RWPE2 (cell line): ENCODE data around the gene TGFBR1.
A peak's percentile ranks its signal among the peaks of the same experiment; 100 is the strongest.

Experiments used
- ATAC-seq: fragments of 200-7000 bp; cut with Tn5 transposase; 3 replicates; pipeline ENCODE4 v1.9.1; 2021; ENCODE audit warnings: low read depth
- DNase-seq: peaks from one replicate; pipeline ENCODE4 v3.0.0-alpha.2; 2020; ENCODE audit warnings: low spot score
- H3K27ac ChIP-seq: fragments of 450-650 bp; 2 replicates; pipeline ENCODE4 v1.5.1; 2017; ENCODE audit warnings: mild to moderate bottlenecking; ENCODE audit not compliant: poor library complexity, severe bottlenecking
- H3K27me3 ChIP-seq: fragments of 250-450 bp; sonication (Bioruptor Pico); 2 replicates; pipeline ENCODE4 v1.5.1; 2021; ENCODE audit warnings: mild to moderate bottlenecking, moderate library complexity; ENCODE audit not compliant: insufficient read depth, poor library complexity, severe bottlenecking
- H3K36me3 ChIP-seq: fragments of 250-450 bp; sonication (Bioruptor Pico); 2 replicates; pipeline ENCODE4 v1.5.1; 2020; ENCODE audit warnings: low read depth, mild to moderate bottlenecking, moderate library complexity
- H3K4me1 ChIP-seq: fragments of 250-450 bp; sonication (Bioruptor Pico); 2 replicates; pipeline ENCODE4 v1.5.1; 2021; ENCODE audit warnings: mild to moderate bottlenecking, moderate library complexity; ENCODE audit not compliant: insufficient read depth, poor library complexity, severe bottlenecking
- H3K4me3 ChIP-seq: fragments of 250-450 bp; sonication (Bioruptor Pico); 2 replicates; pipeline ENCODE4 v1.5.1; 2021; ENCODE audit warnings: mild to moderate bottlenecking, moderate library complexity; ENCODE audit not compliant: severe bottlenecking
- H3K9me3 ChIP-seq: fragments of 250-450 bp; sonication (Bioruptor Pico); 2 replicates; pipeline ENCODE4 v1.5.1; 2021; ENCODE audit warnings: mild to moderate bottlenecking, moderate library complexity; ENCODE audit not compliant: severe bottlenecking
- CTCF ChIP-seq: fragments of 450-650 bp; IDR thresholded peaks from one replicate; pipeline ENCODE4 v1.5.1; 2017; ENCODE audit warnings: mild to moderate bottlenecking, moderate library complexity; ENCODE audit not compliant: poor library complexity, severe bottlenecking

Gene TGFBR1

GRCh38 chr9:99105152-99106043 lies 485 bp downstream of the TGFBR1 start:
- peak overlapping the region; percentile 87 for H3K27ac ChIP-seq
- ATAC-seq (peak; percentile 65), DNase-seq (peak; percentile 76)
- H3K4me1 ChIP-seq = peaks cover 17% of the 10 kb centered on the region
- H3K27me3 ChIP-seq = no peaks in the 10 kb centered on the region
- no peaks in the 10 kb centered on the region for H3K9me3 ChIP-seq
- no peak for TF ChIP-seq CTCF
- H3K36me3 ChIP-seq = 0 out of 2 replicates have a peak, but pooled peaks cover 2% of the 10 kb centered on the region
- peak overlapping the region; percentile 66 for H3K4me3 ChIP-seq

- no peaks in the 10 kb centered on the region for H3K9me3 ChIP-seq
- TF ChIP-seq CTCF = no peak
- no peaks in the 10 kb centered on the region for H3K27me3 ChIP-seq
- ATAC-seq (no peak), DNase-seq (no peak)
- H3K36me3 ChIP-seq = 0 out of 2 replicates have a peak, but pooled peaks cover 4% of the 10 kb centered on the region
- peaks cover 17% of the 10 kb centered on the region for H3K4me1 ChIP-seq
- peak overlapping the region; percentile 66 for H3K4me3 ChIP-seq
- peak overlapping the region; percentile 87 for H3K27ac ChIP-seq
Observed at GRCh38 chr9:99106044-99106375, 1.1 kb downstream of the TGFBR1 start.

GRCh38 chr9:99107421-99107820 lies 2.5 kb downstream of the TGFBR1 start:
- Histone ChIP-seq H3K4me3 (no peak overlapping the region), H3K4me1 (peaks cover 17% of the 10 kb centered on the region), H3K27me3 (no peaks in the 10 kb centered on the region), H3K36me3 (0 out of 2 replicates have a peak, but pooled peaks cover 4% of the 10 kb centered on the region), H3K27ac (no peak overlapping the region), H3K9me3 (no peaks in the 10 kb centered on the region)
- ATAC-seq (no peak), DNase-seq (no peak)
- TF ChIP-seq CTCF = no peak

- no peak overlapping the region for H3K27ac ChIP-seq
- DNase-seq (no peak), ATAC-seq (no peak)
- H3K36me3 ChIP-seq = 0 out of 2 replicates have a peak, but pooled peaks cover 4% of the 10 kb centered on the region
- no peaks in the 10 kb centered on the region for H3K27me3 ChIP-seq
- peaks cover 12% of the 10 kb centered on the region for H3K4me1 ChIP-seq
- TF ChIP-seq CTCF = no peak
- H3K9me3 ChIP-seq = no peaks in the 10 kb centered on the region
- H3K4me3 ChIP-seq = no peak overlapping the region
Observed at GRCh38 chr9:99108131-99108530, 3.2 kb downstream of the TGFBR1 start.

GRCh38 chr9:99109522-99109921 lies 4.6 kb downstream of the TGFBR1 start:
- Histone ChIP-seq H3K27me3 (no peaks in the 10 kb centered on the region), H3K36me3 (0 out of 2 replicates have a peak, but pooled peaks cover 4% of the 10 kb centered on the region), H3K4me3 (no peak overlapping the region), H3K27ac (no peak overlapping the region), H3K9me3 (no peaks in the 10 kb centered on the region), H3K4me1 (peaks cover 5% of the 10 kb centered on the region)
- DNase-seq = no peak
- ATAC-seq = no peak
- no peak for TF ChIP-seq CTCF
